Neural cell (in vitro differentiated cells): ENCODE measurements around the gene DDHD1.

Experiments
- CTCF ChIP-seq: fragments of 450-650 bp; IDR thresholded peaks from 2 replicates; pipeline ENCODE4 v1.5.1; 2014; ENCODE audit warnings: antibody characterized with exemption, mild to moderate bottlenecking, moderate library complexity; ENCODE audit not compliant: poor library complexity, severe bottlenecking
- EP300 ChIP-seq: fragments of 450-650 bp; conservative IDR thresholded peaks from 2 replicates; pipeline ENCODE4 v1.6.1; 2014; ENCODE audit warnings: antibody characterized with exemption, mild to moderate bottlenecking, moderate library complexity; ENCODE audit not compliant: poor library complexity, severe bottlenecking
- EZH2 ChIP-seq: fragments of 200-600, 300-800 bp; shearing (Covaris generic), sonication (generic); IDR thresholded peaks from 2 replicates; pipeline ENCODE4 v1.6.1; 2014; ENCODE audit warnings: antibody characterized with exemption, low read length, borderline replicate concordance, mild to moderate bottlenecking; ENCODE audit not compliant: insufficient read depth, poor library complexity, severe bottlenecking
- MXI1 ChIP-seq: fragments of 450-650 bp; conservative IDR thresholded peaks from 2 replicates; pipeline ENCODE4 v1.6.1; 2014; ENCODE audit warnings: antibody characterized with exemption, mild to moderate bottlenecking; ENCODE audit not compliant: poor library complexity, severe bottlenecking
- POLR2AphosphoS5 ChIP-seq: IDR thresholded peaks from 2 replicates; pipeline ENCODE4 v1.6.1; 2012
- RAD21 ChIP-seq: fragments of 450-650 bp; conservative IDR thresholded peaks from 2 replicates; pipeline ENCODE4 v1.6.1; 2014; ENCODE audit warnings: antibody characterized with exemption, mild to moderate bottlenecking, moderate library complexity
- REST ChIP-seq: IDR thresholded peaks from 2 replicates; pipeline ENCODE4 v1.6.1; 2012; ENCODE audit warnings: borderline replicate concordance
- TAF1 ChIP-seq: IDR thresholded peaks from 2 replicates; pipeline ENCODE4 v1.6.1; 2012; ENCODE audit warnings: low read depth

- no peak for TF ChIP-seq TAF1
- TF ChIP-seq EP300, result no peak
- TF ChIP-seq RAD21, result no peak
- TF ChIP-seq CTCF, result no peak
- no peak for TF ChIP-seq REST
- TF ChIP-seq EZH2, result no peak
- no peak for TF ChIP-seq MXI1
- TF ChIP-seq POLR2AphosphoS5, result no peak
Observed at GRCh38 chr14:53147893-53148292, 5.2 kb downstream of the DDHD1 start.
